ENCODE data around the gene NEK4.
"Not testable (repeated sequence)": the region's sequence is repeated elsewhere in the genome, so short reads cannot be mapped to it uniquely, and the experiment has no call there.

The NEK4 gene

GRCh38 chr3:52731590-52731989 is 39.1 kb downstream of the NEK4 start:
- no peak for DNase-seq

- no peak for DNase-seq
Measured at GRCh38 chr3:52730681-52731080, 40.1 kb downstream of the NEK4 start.

- not testable (repeated sequence) for DNase-seq
Measured at GRCh38 chr3:52728753-52729152, 42.0 kb downstream of the NEK4 start.

GRCh38 chr3:52724511-52724910 is 46.2 kb downstream of the NEK4 start:
- DNase-seq: no peak

GRCh38 chr3:52723935-52724334 is 46.8 kb downstream of the NEK4 start:
- no peak for DNase-seq

GRCh38 chr3:52722491-52722890 is 48.2 kb downstream of the NEK4 start:
- no peak for DNase-seq

- DNase-seq: no peak
Measured at GRCh38 chr3:52721730-52722008, 49.1 kb downstream of the NEK4 start.

- peak; percentile 28 for DNase-seq
Measured at GRCh38 chr3:52721002-52721729, 49.6 kb downstream of the NEK4 start.

GRCh38 chr3:52719618-52720017 is 51.1 kb downstream of the NEK4 start:
- no peak for DNase-seq

- no peak for DNase-seq
Measured at GRCh38 chr3:52715714-52716305, 54.9 kb downstream of the NEK4 start.

GRCh38 chr3:52714335-52715302 is 56.1 kb downstream of the NEK4 start:
- peak; percentile 55 for DNase-seq

- no peak for DNase-seq
Measured at GRCh38 chr3:52712291-52713212, 58.2 kb downstream of the NEK4 start.

- DNase-seq: no peak
Measured at GRCh38 chr3:52710512-52710911, 60.2 kb downstream of the NEK4 start.

- DNase-seq: no peak
Measured at GRCh38 chr3:52707585-52707984, 63.2 kb downstream of the NEK4 start.

- DNase-seq: peak; percentile 91
Measured at GRCh38 chr3:52705688-52706686, 64.8 kb downstream of the NEK4 start, which contains the start of the genes GLT8D1 and SPCS1. Gene GLT8D1 (minus strand): TSS chr3:52705791. CDS start chr3:52700460, 5,331 bp downstream. Gene SPCS1 (plus strand): TSS chr3:52706106. CDS start chr3:52706247, 141 bp downstream.

- DNase-seq: no peak
Measured at GRCh38 chr3:52705438-52705687, 65.4 kb downstream of the NEK4 start.

- peak; percentile 51 for DNase-seq
Measured at GRCh38 chr3:52704611-52705437, 65.9 kb downstream of the NEK4 start.

- no peak for DNase-seq
Measured at GRCh38 chr3:52703341-52703740, 67.4 kb downstream of the NEK4 start.

GRCh38 chr3:52697632-52697965 is 73.1 kb downstream of the NEK4 start:
- no peak for DNase-seq

GRCh38 chr3:52696830-52697631 is 73.7 kb downstream of the NEK4 start:
- no peak for DNase-seq

Data from femur (tissue), 1 donor.